NCI-H748 (cell line): ENCODE measurements around the gene SVOP.
A peak's percentile ranks its signal among the peaks of the same experiment; 100 is the strongest.
"Not testable (repeated sequence)": the region's sequence is repeated elsewhere in the genome, so short reads cannot be mapped to it uniquely, and the experiment has no call there.

ENCODE experiments used
- DNase-seq: peaks from one replicate; lab custom pipeline; 2025; ENCODE audit not compliant: unreplicated experiment; lab: John Stamatoyannopoulos, UW

SVOP gene

GRCh38 chr12:109033239-109034196 is 12.7 kb upstream of the SVOP start:
- peak; percentile 39 for DNase-seq

GRCh38 chr12:109029411-109029810 is 8.5 kb upstream of the SVOP start:
- no peak for DNase-seq

DNA sequence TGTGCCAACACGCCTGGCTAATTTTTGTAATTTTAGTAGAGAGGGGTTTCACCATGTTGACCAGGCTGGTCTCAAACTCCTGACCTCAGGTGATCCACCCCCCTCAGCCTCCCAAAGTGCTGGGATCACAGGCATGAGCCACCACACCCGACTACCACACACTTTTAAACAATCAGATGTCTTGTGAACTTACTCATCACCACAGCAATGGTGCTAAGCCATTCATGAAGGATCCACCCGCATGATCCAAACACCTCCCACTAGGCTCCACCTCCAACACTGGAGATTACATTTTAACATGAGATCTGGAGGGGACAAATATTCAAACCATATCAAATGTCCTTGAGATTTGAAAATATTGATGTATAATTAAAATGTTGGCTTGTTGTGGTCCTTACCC is 7.8 kb upstream of the SVOP start:
- not testable (repeated sequence) for DNase-seq

GRCh38 chr12:109027767-109028166 is 6.9 kb upstream of the SVOP start:
- DNase-seq, result no peak

- peak; percentile 52 for DNase-seq
Observed at GRCh38 chr12:109020146-109020795, 597 bp downstream of the SVOP start.

- no peak for DNase-seq
Observed at GRCh38 chr12:109018296-109018695, 2.6 kb downstream of the SVOP start.

- no peak for DNase-seq
Observed at GRCh38 chr12:109016978-109017377, 3.9 kb downstream of the SVOP start.

DNA sequence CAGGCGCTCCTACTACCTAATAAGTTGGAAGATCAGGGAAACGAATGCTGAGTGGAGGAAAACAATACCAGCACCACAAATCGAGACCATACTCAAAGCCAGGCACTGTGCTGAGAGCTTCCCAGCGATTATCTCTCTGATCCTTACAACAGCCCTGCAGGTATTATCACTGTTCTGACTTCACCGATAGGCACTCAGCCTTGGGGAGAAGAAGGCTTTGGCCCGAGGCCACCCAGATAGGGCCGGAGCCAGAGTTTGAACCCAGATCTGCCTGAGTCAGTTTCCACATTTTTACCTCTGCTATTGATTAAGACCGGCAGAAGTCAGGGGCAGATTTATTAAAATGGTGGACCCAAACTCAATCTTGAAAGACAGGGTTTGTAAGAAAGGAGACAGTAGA is 4.9 kb downstream of the SVOP start:
- no peak for DNase-seq

- no peak for DNase-seq
Observed at GRCh38 chr12:109014984-109015765, 5.7 kb downstream of the SVOP start.

DNA sequence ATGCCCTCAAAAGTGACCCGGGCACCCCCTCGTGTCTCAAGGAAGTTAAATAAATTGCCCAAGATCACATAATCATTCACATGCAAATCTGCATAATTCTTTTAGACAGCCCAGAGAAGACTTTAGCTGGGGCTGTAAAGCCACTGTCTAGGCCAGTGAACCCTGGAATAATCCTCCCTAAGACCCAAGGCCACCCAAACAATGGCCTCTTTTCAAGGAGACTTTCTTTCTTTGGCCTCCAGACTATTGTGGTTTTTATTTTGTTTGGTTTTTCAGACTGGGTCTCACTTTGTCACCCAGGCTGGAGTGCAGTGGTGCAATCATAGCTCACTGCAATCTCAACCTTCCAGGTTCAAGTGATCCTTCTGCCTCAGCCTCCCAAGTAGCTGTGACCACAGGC is 10.6 kb downstream of the SVOP start:
- no peak for DNase-seq

GRCh38 chr12:109009766-109010165 is 11.1 kb downstream of the SVOP start:
- no peak for DNase-seq

DNA sequence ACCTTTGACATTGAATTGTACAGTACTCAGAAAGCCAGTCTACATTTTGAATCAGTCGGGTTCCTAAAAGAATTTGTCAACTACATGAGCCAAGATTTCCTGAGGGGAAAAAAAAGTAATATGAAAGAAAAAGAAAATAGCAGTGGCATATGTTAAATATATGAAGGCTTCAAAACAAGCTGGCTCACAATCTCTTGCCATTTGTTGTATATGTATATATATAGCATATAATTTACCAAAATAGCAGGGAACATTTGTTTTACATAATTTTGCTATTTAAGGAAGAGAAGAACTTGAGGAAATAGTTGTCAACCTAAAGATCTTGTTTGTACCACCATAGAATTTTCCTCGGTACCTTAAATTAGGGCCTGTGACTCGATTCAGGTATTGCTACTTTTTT is 16.9 kb downstream of the SVOP start:
- no peak for DNase-seq

DNA sequence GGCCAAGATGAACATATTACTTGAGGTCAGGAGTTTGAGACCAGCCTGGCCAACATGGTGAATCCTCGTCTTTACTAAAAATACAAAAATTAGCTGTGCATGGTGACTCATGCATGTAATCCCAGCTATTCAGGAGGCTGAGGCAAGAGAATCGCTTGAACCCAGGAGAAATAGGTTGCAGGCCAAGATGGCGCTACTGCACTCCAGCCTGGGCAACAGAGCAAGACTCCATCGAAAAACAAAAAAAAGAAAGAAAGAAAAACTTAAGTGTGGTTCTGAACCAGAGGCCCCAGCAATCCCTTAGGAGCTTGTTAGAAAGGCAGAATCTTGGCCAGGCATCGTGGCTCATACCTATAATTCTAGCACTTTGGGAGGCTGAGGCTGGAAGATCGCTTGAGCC is 24.5 kb downstream of the SVOP start:
- no peak for DNase-seq

DNA sequence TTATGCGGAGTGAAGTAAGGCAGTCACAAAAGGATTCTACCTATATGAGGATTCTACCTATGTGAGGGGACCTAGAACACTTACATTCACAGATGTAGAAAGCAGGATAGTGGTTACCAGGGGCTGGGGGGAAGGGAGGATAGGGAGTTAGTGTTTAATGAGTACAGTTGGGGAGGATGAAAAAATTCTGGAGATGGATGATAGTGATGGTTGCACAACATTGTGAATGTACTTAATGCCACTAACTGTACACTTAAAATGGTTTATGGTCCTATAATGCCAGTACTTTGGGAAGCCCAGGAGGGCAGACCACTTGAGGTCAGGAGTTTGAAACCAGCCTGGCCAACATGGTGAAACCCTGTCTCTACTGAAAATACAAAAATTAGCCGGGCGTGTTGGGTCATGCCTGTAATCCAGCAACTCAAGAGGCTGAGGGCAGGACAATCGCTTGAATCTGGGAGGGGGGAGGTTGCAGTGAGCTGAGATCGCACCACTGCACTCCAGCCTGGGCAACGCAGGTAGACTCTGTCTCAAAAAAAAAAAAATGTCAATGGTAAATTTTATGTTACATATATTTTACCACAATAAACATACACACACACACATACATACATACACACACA is 25.4 kb downstream of the SVOP start:
- peak; percentile 25 for DNase-seq

- not testable (repeated sequence) for DNase-seq
Observed at GRCh38 chr12:108990103-108990502, 30.8 kb downstream of the SVOP start.

GRCh38 chr12:108989376-108989775 is 31.5 kb downstream of the SVOP start:
- DNase-seq, result no peak

GRCh38 chr12:108985750-108986149 is 35.1 kb downstream of the SVOP start:
- no peak for DNase-seq

DNA sequence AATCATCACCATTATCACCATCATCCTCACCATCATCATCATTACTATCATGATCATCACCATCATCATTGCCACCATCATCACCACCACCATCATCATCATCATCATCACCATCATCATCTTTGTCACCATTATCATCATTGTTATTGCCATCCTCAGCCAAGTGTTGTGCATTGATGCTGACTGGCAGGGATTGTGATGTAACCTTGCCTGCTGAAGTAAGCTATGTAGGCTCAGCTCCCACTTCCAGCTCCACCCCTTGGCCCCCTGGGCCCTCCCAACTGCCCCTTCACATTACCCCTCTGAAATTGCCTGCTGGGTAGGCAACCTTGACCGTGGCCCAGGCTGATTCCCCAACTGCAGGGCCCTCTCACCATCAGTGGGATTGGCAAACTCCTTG is 37.6 kb downstream of the SVOP start:
- DNase-seq, result no peak

- no peak for DNase-seq
Observed at GRCh38 chr12:108982621-108983219, 38.1 kb downstream of the SVOP start.

DNA sequence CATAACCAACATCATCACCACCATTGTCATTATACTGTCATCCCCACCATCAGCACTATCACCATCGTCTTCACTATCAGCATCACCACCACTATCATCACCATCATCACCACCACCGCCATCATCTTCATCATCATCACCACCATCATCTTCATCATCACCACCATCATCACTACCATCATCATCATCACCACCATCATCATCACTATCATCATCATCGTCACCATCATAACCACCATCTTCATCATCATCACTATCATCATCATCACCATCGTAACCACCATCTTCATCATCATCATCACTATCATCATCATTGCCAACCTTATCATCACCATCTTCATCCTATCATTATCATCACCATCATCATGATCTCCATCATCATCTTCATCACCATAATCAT is 39.0 kb downstream of the SVOP start:
- DNase-seq, result no peak
